ENCODE results near the gene PCBP3. TPM values are rescaled to one million over a fixed set of nuclear protein-coding genes. Genes with fewer than 3 reads are reported as not detected.

PCBP3 gene
- total RNA-seq, 1 experiment from 2014 or later, result not detected

- CTCF ChIA-PET, result no interaction called here
- in situ Hi-C loops (cut with HindIII; ENCODE audit: low pct_unique_long_range_greater_than_20kb, low sequenced_read_pairs), result no loop called here
Measured at GRCh38 chr21:45870851-45871615, 227.5 kb downstream of the PCBP3 start.

GRCh38 chr21:45871616-45872236, 228.2 kb downstream of the PCBP3 start:
- CTCF ChIA-PET, result no interaction called here
- in situ Hi-C loops (cut with HindIII; ENCODE audit: low pct_unique_long_range_greater_than_20kb, low sequenced_read_pairs), result no loop called here
- DNase-seq (ENCODE audit: low read depth, low spot score), result no peak
- no peak for TF ChIP-seq POLR2AphosphoS5 (IDR thresholded peaks at IDR 0.05; ENCODE audit: low read depth, low read length)
- no peak for TF ChIP-seq SIN3A (IDR thresholded peaks at IDR 0.05; ENCODE audit: borderline replicate concordance, insufficient read depth, low read depth, low read length)
- no peak for TF ChIP-seq REST (IDR thresholded peaks at IDR 0.05; ENCODE audit: insufficient read depth in 1 of 2, low read depth in 2 of 2, low read length in 1 of 2)
- no peak for TF ChIP-seq CTCF (IDR thresholded peaks at IDR 0.05)

More at GRCh38 chr21:45870851-45871615, 227.5 kb downstream of the PCBP3 start:
- Histone ChIP-seq H3K4me1 (ENCODE audit: control insufficient read depth, insufficient read depth, low read length) (no peaks in the 10 kb centered on the region), H3K27me3 (ENCODE audit: control insufficient read depth, insufficient read depth, low read length) (no peaks in the 10 kb centered on the region; the same call in 1 of the 2 replicates), H3K27ac (ENCODE audit: low read length) (no peak overlapping the region), H3K9me3 (ENCODE audit: control insufficient read depth, insufficient read depth, low read depth, low read length) (no peaks in the 10 kb centered on the region), H3K4me3 (ENCODE audit: low read depth in 2 of 2, low read length in 2 of 2) (no peak overlapping the region), H3K36me3 (ENCODE audit: control insufficient read depth, insufficient read depth, low read length) (no peaks in the 10 kb centered on the region)
- POLR2A ChIA-PET, result no interaction called here
- intact Hi-C loops (cut with micrococcal nuclease; ENCODE audit: unreplicated experiment), result no loop called here
- DNase-seq (ENCODE audit: low read depth, low spot score), result no peak
- ATAC-seq, result no peak
- no TSS peak for BruUV-seq (replicated peaks)
- no peak for TF ChIP-seq POLR2AphosphoS5 (IDR thresholded peaks at IDR 0.05; ENCODE audit: low read depth, low read length)
- TF ChIP-seq CTCF (IDR thresholded peaks at IDR 0.05), result no peak
- TF ChIP-seq SIN3A (IDR thresholded peaks at IDR 0.05; ENCODE audit: borderline replicate concordance, insufficient read depth, low read depth, low read length), result no peak
- TF ChIP-seq REST (IDR thresholded peaks at IDR 0.05; ENCODE audit: insufficient read depth in 1 of 2, low read depth in 2 of 2, low read length in 1 of 2), result no peak
- no peak for TF ChIP-seq TCF7L2 (IDR thresholded peaks at IDR 0.05; ENCODE audit: low read depth, low read length)

More at GRCh38 chr21:45871616-45872236, 228.2 kb downstream of the PCBP3 start:
- no peaks in the 10 kb centered on the region for H3K36me3 ChIP-seq (ENCODE audit: control insufficient read depth, insufficient read depth, low read length)
- H3K27ac ChIP-seq (ENCODE audit: low read length), result no peak overlapping the region
- ATAC-seq, result no peak
- no peaks in the 10 kb centered on the region; the same call in 1 of the 2 replicates for H3K27me3 ChIP-seq (ENCODE audit: control insufficient read depth, insufficient read depth, low read length)
- H3K9me3 ChIP-seq (ENCODE audit: control insufficient read depth, insufficient read depth, low read depth, low read length), result no peaks in the 10 kb centered on the region
- BruUV-seq (replicated peaks), result no TSS peak
- no peaks in the 10 kb centered on the region for H3K4me1 ChIP-seq (ENCODE audit: control insufficient read depth, insufficient read depth, low read length)
- POLR2A ChIA-PET, result no interaction called here
- intact Hi-C loops (cut with micrococcal nuclease; ENCODE audit: unreplicated experiment), result no loop called here
- H3K4me3 ChIP-seq (ENCODE audit: low read depth in 2 of 2, low read length in 2 of 2), result no peak overlapping the region

Measured in Panc1 (cell line).